Activated naive CD4-positive, alpha-beta T cell treated with anti-CD3 and anti-CD28 coated beads, Interleukin-2, amount 10 ng/mL, durations not matched to agents 7 days and 5 days (primary cell): ENCODE results near the gene NFAM1.

Source experiments
- CTCF ChIA-PET: fragments of 350-600 bp; sonication (Branson Sonifier 250); formaldehyde crosslinking; loops from one replicate; lab custom pipeline; 2021; ENCODE audit warnings: antibody characterized with exemption; lab: Charles Lee
- DNase-seq: peaks from one replicate; pipeline ENCODE4 v3.0.0-alpha.2; 2020
- H3K27ac Mint-ChIP-seq: one replicate; pipeline ENCODE4 v1.8.0; 2021; ENCODE audit warnings: mild to moderate bottlenecking, moderate library complexity, mixed read lengths
- H3K27me3 Mint-ChIP-seq: one replicate; pipeline ENCODE4 v1.8.0; 2021; ENCODE audit warnings: mild to moderate bottlenecking, mixed read lengths
- H3K36me3 Mint-ChIP-seq: one replicate; pipeline ENCODE4 v1.8.0; 2021; ENCODE audit warnings: mixed read lengths
- H3K4me1 Mint-ChIP-seq: one replicate; pipeline ENCODE4 v1.8.0; 2021; ENCODE audit warnings: mixed read lengths
- H3K4me3 Mint-ChIP-seq: one replicate; pipeline ENCODE4 v1.8.0; 2021; ENCODE audit warnings: mild to moderate bottlenecking, moderate library complexity, mixed read lengths
- H3K9me3 Mint-ChIP-seq: one replicate; pipeline ENCODE4 v1.8.0; 2021; ENCODE audit warnings: mixed read lengths

Gene NFAM1

DNA sequence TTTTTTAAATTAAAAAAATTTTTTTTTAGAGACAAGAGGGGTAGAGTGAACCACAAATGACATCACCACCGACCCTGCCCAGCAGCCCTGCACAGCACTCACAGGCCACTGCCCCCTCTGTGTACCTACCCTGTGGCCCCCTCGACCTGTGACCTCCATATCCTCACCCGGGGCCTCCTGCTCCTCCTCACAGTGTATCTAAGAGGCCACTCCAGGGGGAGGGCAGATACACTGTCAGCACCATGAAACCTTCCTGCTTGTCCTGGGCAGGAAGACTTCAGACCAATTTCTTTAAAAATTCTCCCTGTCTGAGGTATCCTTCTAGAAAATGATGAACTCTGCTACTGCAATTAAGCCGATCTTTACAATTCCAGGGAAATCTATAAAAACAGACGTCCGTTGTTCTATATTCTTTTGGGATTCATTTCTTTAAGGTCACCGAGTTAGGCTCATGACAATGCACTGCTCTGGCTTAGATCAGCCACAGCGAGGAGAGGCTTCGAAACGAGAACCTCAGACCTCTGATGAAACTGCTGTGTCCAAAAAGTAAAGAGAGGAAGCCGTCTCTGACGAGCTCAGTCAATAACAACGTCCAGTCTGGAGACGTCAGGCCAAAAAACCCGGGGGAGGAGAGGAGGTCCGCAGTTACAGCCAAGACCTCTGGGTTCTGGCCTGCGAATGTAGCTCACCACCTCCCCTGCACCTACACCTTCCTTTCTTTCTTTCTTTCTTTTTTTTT is 17.5 kb downstream of the NFAM1 start:
- H3K4me1 Mint-ChIP-seq, result no peaks in the 10 kb centered on the region
- no peak for DNase-seq
- peaks cover 37% of the 10 kb centered on the region for H3K27me3 Mint-ChIP-seq
- H3K27ac Mint-ChIP-seq, result no peak overlapping the region
- no peak overlapping the region for H3K4me3 Mint-ChIP-seq
- H3K9me3 Mint-ChIP-seq, result no peaks in the 10 kb centered on the region
- CTCF ChIA-PET, result no interaction called here
- no peaks in the 10 kb centered on the region for H3K36me3 Mint-ChIP-seq

DNA sequence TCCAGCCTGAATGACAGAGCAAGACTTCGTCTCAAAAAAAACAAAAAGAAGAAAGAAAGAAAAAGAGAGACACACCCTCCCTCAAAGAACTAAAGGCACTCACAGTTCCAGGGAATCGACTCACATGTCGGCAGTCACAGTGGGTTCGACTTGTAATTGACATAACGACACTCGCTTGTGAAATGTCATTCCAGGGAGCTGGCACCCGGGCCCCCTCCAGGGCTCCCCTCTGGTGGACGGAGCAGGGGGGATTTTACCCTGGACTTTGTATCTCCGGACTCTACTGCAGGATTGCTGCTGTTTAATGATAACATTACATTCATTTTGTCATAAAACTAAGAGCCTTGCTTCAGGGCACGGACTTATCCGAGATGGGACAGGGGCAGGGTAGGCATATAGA is 18.2 kb downstream of the NFAM1 start:
- Mint-ChIP-seq H3K36me3 (no peaks in the 10 kb centered on the region), H3K9me3 (no peaks in the 10 kb centered on the region), H3K27me3 (peaks cover 31% of the 10 kb centered on the region), H3K4me1 (no peaks in the 10 kb centered on the region), H3K4me3 (no peak overlapping the region), H3K27ac (no peak overlapping the region)
- no peak for DNase-seq
- CTCF ChIA-PET, result no interaction called here

DNA sequence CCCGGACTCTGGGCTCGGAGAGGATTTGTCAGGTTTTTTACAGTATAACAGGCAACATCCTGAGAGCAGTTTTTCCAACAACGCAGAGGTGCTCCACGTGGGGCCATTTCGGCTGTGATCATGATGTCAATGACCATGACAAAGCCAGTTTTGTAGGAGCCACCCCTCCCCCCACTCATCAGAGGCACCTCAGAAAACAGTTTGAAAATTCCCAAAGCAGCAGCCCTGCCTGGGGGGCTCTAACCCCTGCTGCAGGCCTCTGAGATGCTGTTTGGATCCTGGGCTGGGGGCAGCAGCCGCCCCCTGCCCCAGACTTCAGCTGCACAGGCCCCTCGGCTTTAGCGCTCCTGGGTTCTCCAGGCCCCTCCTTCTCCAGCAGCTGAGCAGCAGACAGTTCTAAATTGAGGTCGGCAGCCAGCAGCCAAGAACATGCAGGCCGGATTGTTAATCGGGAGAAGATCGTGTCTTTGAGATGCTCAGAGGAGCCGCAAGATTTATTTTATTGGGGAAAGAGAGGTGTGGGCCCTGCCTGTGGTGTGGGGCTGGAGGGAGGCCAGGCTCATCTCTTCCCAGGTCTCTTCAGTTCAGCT is 19.4 kb downstream of the NFAM1 start:
- Mint-ChIP-seq H3K4me3 (no peak overlapping the region), H3K27me3 (peaks cover 34% of the 10 kb centered on the region), H3K27ac (no peak overlapping the region)

DNA sequence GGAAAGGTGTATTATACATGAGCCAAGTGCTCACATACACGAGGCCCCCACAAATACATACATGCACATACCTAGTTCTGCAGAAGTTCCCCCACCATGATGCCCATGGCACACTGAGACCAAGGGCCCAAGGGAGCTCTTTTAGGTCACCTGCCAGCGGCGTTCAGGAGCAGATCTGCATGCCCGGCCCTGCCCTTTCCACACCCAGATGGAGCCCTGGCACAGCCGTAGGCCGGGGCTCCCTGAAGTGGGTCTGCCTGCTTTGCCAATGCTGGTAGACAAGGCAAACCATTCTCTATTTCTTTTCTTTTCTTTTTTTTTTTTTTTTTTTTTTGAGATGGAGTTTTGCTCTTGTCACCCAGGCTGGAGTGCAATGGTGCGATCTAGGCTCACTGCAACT is 21.5 kb downstream of the NFAM1 start:
- Mint-ChIP-seq H3K4me1 (no peaks in the 10 kb centered on the region), H3K36me3 (no peaks in the 10 kb centered on the region), H3K4me3 (no peak overlapping the region), H3K27me3 (peaks cover 30% of the 10 kb centered on the region), H3K27ac (no peak overlapping the region), H3K9me3 (no peaks in the 10 kb centered on the region)
- no peak for DNase-seq
- CTCF ChIA-PET, result no interaction called here

More for the DNA sequence above, 19.4 kb downstream of the NFAM1 start:
- H3K9me3 Mint-ChIP-seq, result no peaks in the 10 kb centered on the region
- H3K4me1 Mint-ChIP-seq, result no peaks in the 10 kb centered on the region
- DNase-seq, result no peak
- CTCF ChIA-PET, result no interaction called here
- no peaks in the 10 kb centered on the region for H3K36me3 Mint-ChIP-seq

DNA sequence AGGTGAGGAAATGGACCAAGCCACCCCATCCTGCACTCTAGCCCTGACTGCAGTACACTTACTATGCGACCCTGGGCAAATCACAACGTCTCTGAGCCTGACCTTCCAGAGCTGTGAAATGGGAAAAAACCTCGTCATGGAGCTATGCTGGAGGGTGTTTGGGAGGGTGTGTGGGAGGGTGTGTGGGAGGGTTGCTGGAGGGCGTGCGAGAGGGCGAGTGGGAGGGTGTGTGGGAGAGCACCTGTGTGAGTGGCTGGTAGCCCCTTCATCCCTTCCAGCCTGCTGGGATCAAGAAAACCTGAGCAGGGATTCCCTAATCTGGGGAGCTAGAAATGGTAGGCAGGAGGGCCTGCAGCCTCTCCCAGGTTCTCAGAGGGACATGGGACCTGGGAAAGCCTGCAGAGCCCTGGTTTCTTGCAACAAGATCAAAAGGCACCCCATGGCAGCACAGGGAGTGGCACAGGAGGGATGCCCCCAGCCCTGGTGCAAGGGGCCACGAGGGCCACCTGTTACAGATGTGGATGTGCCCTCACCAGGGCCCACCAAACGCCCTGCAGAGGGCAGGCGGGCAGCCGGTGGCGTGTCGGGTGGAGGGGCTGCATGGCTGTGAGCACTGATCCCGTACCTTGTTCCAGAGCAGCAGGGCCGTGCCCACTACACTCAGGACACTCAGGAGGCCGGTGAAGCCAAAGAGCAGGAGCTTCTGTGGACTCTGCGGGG is 23.2 kb downstream of the NFAM1 start:
- no peaks in the 10 kb centered on the region for H3K9me3 Mint-ChIP-seq
- H3K27ac Mint-ChIP-seq, result no peak overlapping the region
- no peaks in the 10 kb centered on the region for H3K36me3 Mint-ChIP-seq
- CTCF ChIA-PET, result no interaction called here
- no peak overlapping the region for H3K4me3 Mint-ChIP-seq
- peaks cover 34% of the 10 kb centered on the region for H3K27me3 Mint-ChIP-seq
- DNase-seq, result no peak
- H3K4me1 Mint-ChIP-seq, result no peaks in the 10 kb centered on the region

DNA sequence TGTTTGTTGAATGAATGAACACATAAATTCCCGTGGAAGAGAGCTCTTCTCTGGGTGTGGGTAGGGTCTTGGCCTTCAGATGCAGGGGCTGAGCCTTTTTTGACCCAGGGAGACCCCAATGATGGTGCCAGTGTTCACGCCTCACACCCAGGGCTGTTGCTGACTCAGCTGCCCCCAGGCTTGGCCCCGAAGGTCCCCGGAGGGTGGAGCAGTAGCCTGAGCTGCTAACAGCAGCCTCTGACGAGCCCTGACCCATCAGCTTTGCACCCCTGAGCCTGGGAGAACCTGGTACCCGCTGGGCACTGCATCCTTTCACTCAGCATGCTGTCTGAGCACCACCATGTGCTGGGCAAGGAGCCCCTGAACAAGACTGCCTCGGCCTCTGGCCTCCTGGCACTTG is 23.9 kb downstream of the NFAM1 start:
- no peaks in the 10 kb centered on the region for H3K4me1 Mint-ChIP-seq
- CTCF ChIA-PET, result no interaction called here
- H3K27ac Mint-ChIP-seq, result no peak overlapping the region
- no peak for DNase-seq
- H3K27me3 Mint-ChIP-seq, result peaks cover 39% of the 10 kb centered on the region
- no peaks in the 10 kb centered on the region for H3K36me3 Mint-ChIP-seq
- H3K4me3 Mint-ChIP-seq, result no peak overlapping the region
- no peaks in the 10 kb centered on the region for H3K9me3 Mint-ChIP-seq

DNA sequence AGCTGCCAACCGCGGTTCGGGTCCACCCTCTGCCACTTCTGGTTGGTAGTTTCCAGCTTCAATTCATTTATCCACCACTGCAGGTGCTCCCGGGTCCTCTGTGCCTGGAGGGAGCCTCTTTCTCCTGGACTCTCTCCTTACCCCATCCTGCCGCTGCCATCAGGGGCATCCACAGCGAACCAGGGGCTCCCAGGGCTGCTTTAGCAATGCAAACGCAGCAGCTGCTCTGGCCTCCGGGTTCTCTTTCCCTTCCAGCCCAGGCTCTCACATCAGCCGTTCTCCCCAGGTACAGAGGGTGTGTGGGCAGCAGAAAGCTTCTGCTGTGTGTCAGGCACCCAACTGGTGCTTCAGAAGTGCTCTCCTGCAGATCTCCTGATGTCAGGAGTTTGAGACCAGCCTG is 27.9 kb downstream of the NFAM1 start:
- Mint-ChIP-seq H3K4me3 (no peak overlapping the region), H3K27ac (no peak overlapping the region), H3K27me3 (peaks cover 39% of the 10 kb centered on the region), H3K9me3 (no peaks in the 10 kb centered on the region), H3K36me3 (no peaks in the 10 kb centered on the region), H3K4me1 (no peaks in the 10 kb centered on the region)
- CTCF ChIA-PET, result no interaction called here
- no peak for DNase-seq

DNA sequence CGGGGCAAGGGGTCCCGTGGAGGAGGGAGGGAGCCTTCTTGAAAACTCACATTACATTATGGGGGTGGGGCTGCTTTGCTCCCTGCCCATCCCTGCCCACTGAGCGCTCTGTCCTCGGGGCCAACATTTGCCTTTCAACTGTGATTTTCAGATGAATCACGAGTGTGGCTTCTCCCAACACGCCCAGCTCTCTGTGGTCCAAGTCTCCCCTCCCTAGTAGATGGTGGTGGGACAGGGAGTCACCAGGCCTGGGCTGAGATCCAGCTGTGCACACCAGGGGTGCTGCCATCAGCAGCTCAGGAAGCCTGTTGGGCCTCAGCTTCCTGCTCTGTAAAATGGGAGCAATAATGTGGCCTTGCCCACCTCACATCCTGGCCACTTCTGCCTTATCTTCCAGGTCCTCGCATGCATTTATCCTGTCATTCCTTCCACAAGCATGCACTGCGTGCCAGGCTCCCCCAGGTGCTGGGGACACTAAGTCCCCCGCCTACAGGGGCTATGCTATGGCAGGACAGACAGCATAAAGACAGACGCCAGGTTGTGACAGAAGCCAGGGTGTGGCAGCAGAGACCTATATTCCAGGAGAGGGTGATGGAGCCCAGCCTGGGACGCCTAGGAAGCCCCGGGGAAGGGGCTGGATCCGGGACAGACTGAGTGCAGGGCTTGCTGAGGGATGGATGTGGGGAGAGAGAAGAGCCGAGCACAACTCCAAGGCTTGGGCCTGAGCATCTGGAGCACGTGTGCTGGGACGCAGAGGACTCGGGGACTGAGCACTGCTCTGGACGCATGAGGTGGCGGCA is 30.5 kb downstream of the NFAM1 start:
- Mint-ChIP-seq H3K9me3 (no peaks in the 10 kb centered on the region), H3K27ac (no peak overlapping the region), H3K36me3 (no peaks in the 10 kb centered on the region), H3K27me3 (peaks cover 44% of the 10 kb centered on the region), H3K4me3 (no peak overlapping the region), H3K4me1 (peaks cover 9% of the 10 kb centered on the region)
- DNase-seq, result no peak
- CTCF ChIA-PET, result no interaction called here

DNA sequence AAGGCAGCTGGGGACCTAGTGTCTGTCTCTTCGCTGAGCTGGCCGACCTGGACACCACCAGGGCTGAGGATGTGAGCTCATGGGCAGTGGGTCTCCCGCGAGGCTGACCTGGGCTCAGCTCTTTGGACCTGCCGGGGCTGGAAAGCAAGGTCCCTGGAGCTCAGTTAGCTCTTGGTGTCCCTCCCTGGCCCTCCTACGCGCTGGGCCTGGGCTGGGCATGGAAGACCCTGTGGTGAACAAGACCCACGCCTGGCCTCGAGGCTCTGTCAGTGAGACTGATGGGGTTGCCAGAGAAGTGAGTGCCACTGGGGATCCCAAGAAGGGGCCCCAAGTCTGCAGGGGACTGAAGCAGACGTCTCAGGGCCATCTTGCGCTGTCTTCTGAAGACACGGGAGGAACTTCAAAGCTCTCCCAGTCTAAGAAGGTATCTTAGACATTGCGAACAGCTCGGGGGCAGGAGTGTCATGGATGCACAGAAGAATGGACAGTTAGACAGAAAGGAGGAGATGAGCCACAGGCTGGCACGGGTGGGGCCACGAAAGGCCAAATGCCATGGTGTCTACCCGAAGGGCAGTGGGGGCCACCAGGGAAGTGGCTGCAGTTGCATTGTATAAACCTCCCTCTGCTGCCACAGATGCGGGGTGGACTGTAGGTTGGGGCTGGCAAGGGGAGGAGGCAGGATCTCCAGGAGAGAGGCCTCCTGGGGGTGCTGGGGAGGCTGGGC is 31.2 kb downstream of the NFAM1 start:
- Mint-ChIP-seq H3K27ac (no peak overlapping the region), H3K27me3 (peaks cover 43% of the 10 kb centered on the region), H3K4me3 (no peak overlapping the region), H3K4me1 (peaks cover 13% of the 10 kb centered on the region), H3K9me3 (no peaks in the 10 kb centered on the region), H3K36me3 (no peaks in the 10 kb centered on the region)
- CTCF ChIA-PET, result no interaction called here
- no peak for DNase-seq

DNA sequence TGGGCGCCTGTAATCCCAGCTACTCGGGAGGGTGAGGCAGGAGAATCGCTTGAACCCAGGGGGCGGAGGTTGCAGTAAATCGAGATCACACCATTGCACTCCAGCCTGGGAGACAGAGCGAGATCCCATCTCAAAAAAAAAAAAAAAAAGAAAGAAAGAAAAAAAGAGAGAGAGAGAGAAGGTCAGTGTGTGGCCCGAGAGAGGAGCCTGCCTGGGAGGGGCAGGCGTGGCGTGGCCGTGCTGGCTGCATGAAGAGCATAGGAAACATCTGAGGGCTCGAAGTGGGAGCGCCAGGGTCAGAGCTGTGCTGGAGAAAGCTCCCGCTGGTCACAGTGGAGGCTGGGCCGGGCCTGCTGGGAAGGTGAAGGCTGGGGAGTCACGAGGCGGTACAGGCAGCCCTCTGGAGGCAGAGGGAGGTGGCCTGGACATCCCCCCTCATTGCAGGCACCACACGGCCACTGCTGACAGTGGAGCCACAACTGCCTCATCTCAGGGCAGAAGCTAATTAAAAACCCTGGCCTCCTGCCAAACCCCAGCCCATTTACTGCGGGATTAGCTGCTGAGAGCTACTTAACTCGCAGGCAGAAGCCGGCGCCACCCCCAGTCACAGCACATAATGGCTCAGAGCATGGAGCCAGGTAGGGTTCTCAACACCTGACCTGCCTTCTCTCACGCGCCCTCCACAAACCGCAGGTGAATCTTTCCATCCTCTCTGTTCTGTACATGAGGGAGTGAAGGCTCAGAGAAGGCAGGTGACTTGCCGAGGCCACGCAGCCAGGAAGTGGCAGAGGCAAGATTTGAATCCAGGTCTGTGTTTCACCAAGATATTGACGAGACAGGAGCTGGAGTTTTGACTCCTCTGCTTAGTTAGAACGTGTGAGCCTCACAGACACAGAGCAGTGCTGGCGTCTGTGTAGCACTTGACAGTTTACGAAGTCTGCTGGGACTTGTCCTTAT is 32.6 kb downstream of the NFAM1 start:
- Mint-ChIP-seq H3K27ac (no peak overlapping the region), H3K36me3 (no peaks in the 10 kb centered on the region), H3K4me3 (no peak overlapping the region), H3K27me3 (peaks cover 44% of the 10 kb centered on the region), H3K9me3 (no peaks in the 10 kb centered on the region), H3K4me1 (peaks cover 13% of the 10 kb centered on the region)
- DNase-seq, result no peak
- CTCF ChIA-PET, result no interaction called here

DNA sequence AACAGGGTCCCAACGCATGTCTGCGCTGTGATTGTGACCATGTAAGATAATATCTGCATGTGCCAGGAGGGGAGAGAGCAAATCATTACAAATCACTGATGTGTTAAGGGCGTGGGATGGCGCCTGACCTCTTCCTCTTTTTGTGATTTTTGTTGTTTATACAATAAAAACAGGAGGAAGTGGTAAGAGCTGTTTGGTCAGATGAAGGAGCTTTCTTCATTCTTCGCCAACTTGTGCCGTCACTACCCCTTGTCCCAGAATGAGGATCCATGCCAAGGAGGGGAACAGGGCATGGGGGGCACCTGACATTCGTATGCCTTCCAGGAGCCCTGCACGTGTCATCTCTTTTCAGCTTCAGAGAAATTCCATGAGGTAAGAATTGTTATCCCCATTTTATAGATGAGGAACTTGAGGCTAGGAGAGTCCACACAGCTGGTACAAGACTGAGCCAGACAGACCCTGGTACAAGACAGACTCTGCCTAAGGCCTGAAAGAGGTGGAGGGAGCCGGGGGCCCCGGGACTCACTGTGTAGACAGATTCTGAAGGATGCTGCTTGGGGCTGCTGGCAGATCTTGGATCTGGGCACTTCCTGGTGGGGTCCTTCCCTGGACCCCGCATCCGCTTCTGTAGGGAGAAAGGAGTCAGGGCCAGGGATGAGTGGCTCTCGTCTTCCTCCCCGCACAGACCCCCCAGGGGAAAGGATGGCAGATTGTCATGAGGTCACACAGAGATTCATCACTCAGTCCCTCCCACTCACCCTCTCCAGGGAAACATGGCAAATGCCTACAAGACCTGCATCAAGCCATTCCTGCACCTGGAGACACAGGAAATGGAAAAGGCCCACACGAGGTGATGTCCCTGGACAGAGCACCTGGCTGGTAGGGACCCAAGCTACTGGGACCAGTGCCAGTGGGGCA is 34.6 kb downstream of the NFAM1 start:
- no peak for DNase-seq
- Mint-ChIP-seq H3K4me3 (no peak overlapping the region), H3K27me3 (peaks cover 32% of the 10 kb centered on the region), H3K9me3 (no peaks in the 10 kb centered on the region), H3K4me1 (peaks cover 13% of the 10 kb centered on the region), H3K36me3 (no peaks in the 10 kb centered on the region), H3K27ac (no peak overlapping the region)
- CTCF ChIA-PET, result no interaction called here

DNA sequence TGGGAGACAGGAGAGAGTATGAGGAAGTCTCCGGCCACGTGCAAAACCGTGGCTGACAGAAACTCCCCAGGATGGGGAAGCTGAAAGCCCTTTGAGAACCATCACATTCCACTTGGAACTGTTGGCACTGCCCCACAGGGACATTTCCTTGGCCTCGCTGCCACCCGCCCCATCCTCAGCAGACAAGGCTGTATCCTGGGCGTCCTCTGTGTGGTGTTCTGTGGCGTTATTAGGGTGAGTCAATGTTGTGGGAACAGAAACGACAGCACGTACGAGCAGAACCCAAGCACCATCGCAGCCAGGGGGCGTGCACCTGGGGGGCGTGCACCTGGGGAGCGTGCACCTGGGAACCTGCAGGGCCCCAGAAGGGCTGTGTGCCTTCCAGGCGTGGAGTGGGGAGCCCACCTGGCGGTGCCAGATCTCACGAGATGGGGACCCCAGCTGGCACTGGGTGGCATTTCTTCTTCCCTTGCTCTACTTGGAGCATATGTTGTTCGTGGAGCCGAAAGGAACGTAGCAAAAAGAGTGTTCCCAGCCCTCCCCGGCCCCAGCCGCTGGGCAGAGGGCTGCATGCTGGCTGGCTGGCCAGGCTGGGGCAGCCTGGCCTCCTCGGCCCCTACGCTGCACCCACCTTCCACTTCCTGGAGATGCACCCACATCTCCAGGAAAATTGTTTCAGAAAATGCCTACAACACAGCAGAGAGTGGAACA is 35.4 kb downstream of the NFAM1 start:
- CTCF ChIA-PET, result interaction anchor here (1.0 kb wide), 1 partner anchor 227 kb away, joined by 3 read pairs; no protein-coding TSS in a partner anchor
- no peak overlapping the region for H3K4me3 Mint-ChIP-seq
- DNase-seq, result no peak
- H3K27me3 Mint-ChIP-seq, result peaks cover 40% of the 10 kb centered on the region
- H3K36me3 Mint-ChIP-seq, result no peaks in the 10 kb centered on the region
- H3K27ac Mint-ChIP-seq, result no peak overlapping the region
- peaks cover 13% of the 10 kb centered on the region for H3K4me1 Mint-ChIP-seq
- no peaks in the 10 kb centered on the region for H3K9me3 Mint-ChIP-seq
